H9 (cell line): ENCODE results near the gene SBK3. TPM values are rescaled to one million over a fixed set of nuclear protein-coding genes. Genes with fewer than 3 reads are reported as not detected.

ENCODE experiments used
- DNase-seq: peaks from one replicate; pipeline ENCODE4 v3.0.0-alpha.2; 2017
- H2AFZ ChIP-seq: one replicate; pipeline ENCODE4 v1.6.1; 2013; ENCODE audit warnings: mild to moderate bottlenecking, low read length, control low read depth, moderate library complexity
- H2AK5ac ChIP-seq: 2 replicates; pipeline ENCODE4 v1.6.1; 2013; ENCODE audit warnings: low read length, control low read depth, mixed read lengths; ENCODE audit not compliant: insufficient read length
- H2BK120ac ChIP-seq: one replicate; pipeline ENCODE4 v1.6.1; 2013; ENCODE audit warnings: low read depth, mild to moderate bottlenecking, low read length, control low read depth, inconsistent platforms; ENCODE audit not compliant: poor library complexity, severe bottlenecking
- H2BK12ac ChIP-seq: 2 replicates; pipeline ENCODE4 v1.6.1; 2013; ENCODE audit warnings: low read length, control low read depth, mixed read lengths, low read depth; ENCODE audit not compliant: insufficient read length
- H2BK15ac ChIP-seq: 2 replicates; pipeline ENCODE4 v1.6.1; 2013; ENCODE audit warnings: low read depth, low read length, control low read depth
- H2BK20ac ChIP-seq: one replicate; pipeline ENCODE4 v1.6.1; 2013; ENCODE audit warnings: low read depth, mild to moderate bottlenecking, low read length, control low read depth, inconsistent platforms; ENCODE audit not compliant: poor library complexity, severe bottlenecking
- H2BK5ac ChIP-seq: 2 replicates; pipeline ENCODE4 v1.6.1; 2013; ENCODE audit warnings: low read length, control low read depth, mixed read lengths; ENCODE audit not compliant: insufficient read length
- H3K14ac ChIP-seq: 2 replicates; pipeline ENCODE4 v1.6.1; 2013; ENCODE audit warnings: low read length, control low read depth; ENCODE audit not compliant: insufficient read depth
- H3K18ac ChIP-seq: 2 replicates; pipeline ENCODE4 v1.6.1; 2013; ENCODE audit warnings: low read depth, mild to moderate bottlenecking, mixed read lengths, low read length, control low read depth; ENCODE audit not compliant: insufficient read length
- H3K23ac ChIP-seq: 2 replicates; pipeline ENCODE4 v1.6.1; 2013; ENCODE audit warnings: low read length, control low read depth, mixed read lengths, low read depth; ENCODE audit not compliant: insufficient read length
- H3K23me2 ChIP-seq: 2 replicates; pipeline ENCODE4 v1.6.1; 2013; ENCODE audit warnings: low read depth, mild to moderate bottlenecking, mixed read lengths, low read length, control low read depth; ENCODE audit not compliant: insufficient read length, poor library complexity, severe bottlenecking
- H3K27ac ChIP-seq: 2 replicates; pipeline ENCODE4 v1.5.1; 2013; ENCODE audit warnings: low read length, control low read depth, mixed read lengths, low read depth; ENCODE audit not compliant: insufficient read length
- H3K27me3 ChIP-seq: 2 replicates; pipeline ENCODE4 v1.6.1; 2013; ENCODE audit warnings: low read length, control low read depth, inconsistent platforms; ENCODE audit not compliant: insufficient read depth
- H3K4ac ChIP-seq: 2 replicates; pipeline ENCODE4 v1.6.1; 2013; ENCODE audit warnings: low read depth, mild to moderate bottlenecking, control low read depth, inconsistent platforms, low read length, moderate library complexity
- H3K4me1 ChIP-seq: 2 replicates; pipeline ENCODE4 v1.6.1; 2013; ENCODE audit warnings: low read length, control low read depth, inconsistent platforms; ENCODE audit not compliant: insufficient read depth
- H3K4me2 ChIP-seq: 2 replicates; pipeline ENCODE4 v1.6.1; 2013; ENCODE audit warnings: low read length, control low read depth, mixed read lengths; ENCODE audit not compliant: insufficient read length, insufficient read depth
- H3K56ac ChIP-seq: 2 replicates; pipeline ENCODE4 v1.6.1; 2013; ENCODE audit warnings: low read depth, mild to moderate bottlenecking, mixed read lengths, low read length, control low read depth; ENCODE audit not compliant: insufficient read length
- H3K79me1 ChIP-seq: 2 replicates; pipeline ENCODE4 v1.6.1; 2013; ENCODE audit warnings: low read depth, mild to moderate bottlenecking, moderate library complexity, low read length, control low read depth, inconsistent platforms; ENCODE audit not compliant: insufficient read depth, poor library complexity, severe bottlenecking
- H3K79me2 ChIP-seq: 2 replicates; pipeline ENCODE4 v1.6.1; 2013; ENCODE audit warnings: low read length, control low read depth, inconsistent platforms; ENCODE audit not compliant: insufficient read depth
- H3K9ac ChIP-seq: 2 replicates; pipeline ENCODE4 v1.6.1; 2013; ENCODE audit warnings: low read length, control low read depth, mixed read lengths; ENCODE audit not compliant: insufficient read length; ENCODE audit errors: extremely low read depth
- H3K9me3 ChIP-seq: one replicate; pipeline ENCODE4 v1.6.1; 2013; ENCODE audit warnings: low read depth, low read length, inconsistent platforms; ENCODE audit not compliant: control insufficient read depth
- H3T11ph ChIP-seq: one replicate; pipeline ENCODE4 v1.6.1; 2013; ENCODE audit warnings: mild to moderate bottlenecking, low read length, control low read depth, inconsistent platforms
- H4K20me1 ChIP-seq: one replicate; pipeline ENCODE4 v1.6.1; 2013; ENCODE audit not compliant: control insufficient read depth, insufficient read length, insufficient read depth
- H4K5ac ChIP-seq: 2 replicates; pipeline ENCODE4 v1.6.1; 2013; ENCODE audit warnings: low read depth, mild to moderate bottlenecking, mixed read lengths, low read length, control low read depth; ENCODE audit not compliant: insufficient read length
- H4K8ac ChIP-seq: replicated peaks from 2 replicates; pipeline ENCODE4 v1.6.1; 2013; ENCODE audit warnings: low read length, control low read depth, mixed read lengths, low read depth; ENCODE audit not compliant: insufficient read length
- H4K91ac ChIP-seq: 2 replicates; pipeline ENCODE4 v1.6.1; 2013; ENCODE audit warnings: low read depth, mild to moderate bottlenecking, moderate library complexity, mixed read lengths, low read length, control low read depth; ENCODE audit not compliant: insufficient read length
- H3K27ac Mint-ChIP-seq, 3 experiments: 2 replicates in 2 of 3; 3 replicates in 1 of 3; pipeline ENCODE4 v1.8.0; 2020 to 2021; ENCODE audit warnings: mixed read lengths in 3 of 3, mild to moderate bottlenecking in 1 of 3, moderate library complexity in 1 of 3
- H3K27me3 Mint-ChIP-seq: 2 replicates; pipeline ENCODE4 v1.8.0; 2021; ENCODE audit warnings: low read depth, mild to moderate bottlenecking, moderate library complexity, mixed read lengths
- H3K36me3 Mint-ChIP-seq, 3 experiments: 2 replicates in 2 of 3; 3 replicates in 1 of 3; pipeline ENCODE4 v1.8.0; 2020 to 2021; ENCODE audit warnings: low read depth in 3 of 3, mixed read lengths in 3 of 3; ENCODE audit not compliant: insufficient read depth in 1 of 3
- H3K4me1 Mint-ChIP-seq, 2 experiments: 2 replicates each; pipeline ENCODE4 v1.8.0; 2020; ENCODE audit warnings: mixed read lengths in 2 of 2
- H3K4me3 Mint-ChIP-seq, 2 experiments: 2 replicates in 1 of 2; 3 replicates in 1 of 2; pipeline ENCODE4 v1.8.0; 2020 to 2021; ENCODE audit warnings: mild to moderate bottlenecking in 2 of 2, mixed read lengths in 2 of 2, moderate library complexity in 1 of 2
- H3K9me3 Mint-ChIP-seq, 2 experiments: 2 replicates in 1 of 2; 3 replicates in 1 of 2; pipeline ENCODE4 v1.8.0; 2020; ENCODE audit warnings: mild to moderate bottlenecking in 2 of 2, mixed read lengths in 2 of 2, moderate library complexity in 1 of 2
- WGBS: extraction: QIAGEN DNeasy Blood & Tissue Kit; methylation state at CpG from one replicate; pipeline ENCODE4 v1.1.7; 2013; ENCODE audit warnings: missing lambda C conversion rate, low lambda C conversion rate, mixed read lengths; ENCODE audit not compliant: insufficient read length; ENCODE audit errors: extremely low coverage; 5-methylcytosine and 5-hydroxymethylcytosine counted together
- total RNA-seq: library from RNA; stranded (reverse); gene quantifications from 2 replicates; pipeline ENCODE4 v1.2.1, GENCODE V29; 2021
- TF ChIP-seq, protein P1 (sequence below): fragments of 200-600 bp; sonication (generic); conservative IDR thresholded peaks from 3 replicates; pipeline ENCODE4 v1.8.0; 2021; ENCODE audit warnings: antibody characterized with exemption, mild to moderate bottlenecking

SBK3 gene
- total RNA-seq, 1 experiment from 2014 or later = 0.70 TPM

DNA sequence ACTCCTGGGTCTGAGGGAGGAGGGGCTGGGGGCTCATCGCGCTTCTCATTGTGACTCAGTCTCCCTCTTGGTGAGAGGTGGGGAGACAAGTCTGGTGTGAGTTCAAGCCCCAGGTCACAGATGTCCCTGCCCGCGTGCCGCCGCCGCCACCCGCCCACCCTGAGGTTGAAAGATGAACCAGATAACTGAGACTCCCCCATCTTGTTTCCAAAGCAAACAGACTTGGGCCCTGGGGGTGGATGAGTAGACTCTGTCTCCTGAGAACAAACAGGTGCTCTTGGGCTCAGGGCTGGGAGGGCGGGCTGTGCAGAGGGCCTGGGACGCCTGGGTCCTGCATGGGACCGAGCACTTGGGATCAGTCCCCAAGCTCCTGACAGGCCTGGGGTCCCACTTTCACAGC is 9.0 kb downstream of the SBK3 start:
- H2BK12ac ChIP-seq = no peak overlapping the region
- H2AK5ac ChIP-seq = no peak overlapping the region
- no peak overlapping the region for H4K8ac ChIP-seq
- H3K27me3 ChIP-seq = no peaks in the 10 kb centered on the region
- no peak overlapping the region for H4K91ac ChIP-seq
- no CpG with 5 or more reads among the region's 11 CpGs for WGBS
- TF ChIP-seq, protein P1, sequence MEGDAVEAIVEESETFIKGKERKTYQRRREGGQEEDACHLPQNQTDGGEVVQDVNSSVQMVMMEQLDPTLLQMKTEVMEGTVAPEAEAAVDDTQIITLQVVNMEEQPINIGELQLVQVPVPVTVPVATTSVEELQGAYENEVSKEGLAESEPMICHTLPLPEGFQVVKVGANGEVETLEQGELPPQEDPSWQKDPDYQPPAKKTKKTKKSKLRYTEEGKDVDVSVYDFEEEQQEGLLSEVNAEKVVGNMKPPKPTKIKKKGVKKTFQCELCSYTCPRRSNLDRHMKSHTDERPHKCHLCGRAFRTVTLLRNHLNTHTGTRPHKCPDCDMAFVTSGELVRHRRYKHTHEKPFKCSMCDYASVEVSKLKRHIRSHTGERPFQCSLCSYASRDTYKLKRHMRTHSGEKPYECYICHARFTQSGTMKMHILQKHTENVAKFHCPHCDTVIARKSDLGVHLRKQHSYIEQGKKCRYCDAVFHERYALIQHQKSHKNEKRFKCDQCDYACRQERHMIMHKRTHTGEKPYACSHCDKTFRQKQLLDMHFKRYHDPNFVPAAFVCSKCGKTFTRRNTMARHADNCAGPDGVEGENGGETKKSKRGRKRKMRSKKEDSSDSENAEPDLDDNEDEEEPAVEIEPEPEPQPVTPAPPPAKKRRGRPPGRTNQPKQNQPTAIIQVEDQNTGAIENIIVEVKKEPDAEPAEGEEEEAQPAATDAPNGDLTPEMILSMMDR = no peak
- H2BK5ac ChIP-seq = no peak overlapping the region
- no peak for DNase-seq
- no peak overlapping the region for H3K9ac ChIP-seq
- no peak overlapping the region for H4K5ac ChIP-seq
- Mint-ChIP-seq H3K4me3 (no peak overlapping the region), H3K4me1 (peaks cover 4 to 36% of the 10 kb centered on the region in 2 experiments; a peak in 3 of 4 replicates), H3K27me3 (0 out of 2 replicates have a peak, but pooled peaks cover 2% of the 10 kb centered on the region), H3K27ac (no peak overlapping the region), H3K9me3 (peaks cover 0 to 4% of the 10 kb centered on the region in 2 experiments; a peak in 2 of 5 replicates), H3K36me3 (peaks cover 0 to 6% (median 0%) of the 10 kb centered on the region in 3 experiments; a peak in 1 of 7 replicates)
- H4K20me1 ChIP-seq = peaks cover 2% of the 10 kb centered on the region
- H3K9me3 ChIP-seq = no peaks in the 10 kb centered on the region
- H2AFZ ChIP-seq = no peak overlapping the region
- no peaks in the 10 kb centered on the region for H3K23me2 ChIP-seq
- H3K18ac ChIP-seq = no peak overlapping the region
- H3K23ac ChIP-seq = no peak overlapping the region
- H2BK20ac ChIP-seq = no peak overlapping the region
- no peaks in the 10 kb centered on the region; the same call in 1 of the 2 replicates for H3K4me1 ChIP-seq
- H3K56ac ChIP-seq = no peak overlapping the region
- no peak overlapping the region for H3T11ph ChIP-seq
- no peak overlapping the region for H2BK120ac ChIP-seq
- H3K14ac ChIP-seq = no peak overlapping the region
- H3K79me1 ChIP-seq = no peaks in the 10 kb centered on the region
- H3K79me2 ChIP-seq = no peaks in the 10 kb centered on the region
- no peak overlapping the region for H2BK15ac ChIP-seq
- no peak overlapping the region for H3K27ac ChIP-seq
- no peak overlapping the region for H3K4me2 ChIP-seq
- H3K4ac ChIP-seq = no peak overlapping the region
